Left hindlimb (tissue), 1 donor: ENCODE measurements around the gene CAMK2N1.
"Not testable (repeated sequence)": the region's sequence is repeated elsewhere in the genome, so short reads cannot be mapped to it uniquely, and the experiment has no call there.

Experiments
- DNase-seq: peaks from one replicate; pipeline ENCODE4 v3.0.0-alpha.2; 2018

The CAMK2N1 gene

DNA sequence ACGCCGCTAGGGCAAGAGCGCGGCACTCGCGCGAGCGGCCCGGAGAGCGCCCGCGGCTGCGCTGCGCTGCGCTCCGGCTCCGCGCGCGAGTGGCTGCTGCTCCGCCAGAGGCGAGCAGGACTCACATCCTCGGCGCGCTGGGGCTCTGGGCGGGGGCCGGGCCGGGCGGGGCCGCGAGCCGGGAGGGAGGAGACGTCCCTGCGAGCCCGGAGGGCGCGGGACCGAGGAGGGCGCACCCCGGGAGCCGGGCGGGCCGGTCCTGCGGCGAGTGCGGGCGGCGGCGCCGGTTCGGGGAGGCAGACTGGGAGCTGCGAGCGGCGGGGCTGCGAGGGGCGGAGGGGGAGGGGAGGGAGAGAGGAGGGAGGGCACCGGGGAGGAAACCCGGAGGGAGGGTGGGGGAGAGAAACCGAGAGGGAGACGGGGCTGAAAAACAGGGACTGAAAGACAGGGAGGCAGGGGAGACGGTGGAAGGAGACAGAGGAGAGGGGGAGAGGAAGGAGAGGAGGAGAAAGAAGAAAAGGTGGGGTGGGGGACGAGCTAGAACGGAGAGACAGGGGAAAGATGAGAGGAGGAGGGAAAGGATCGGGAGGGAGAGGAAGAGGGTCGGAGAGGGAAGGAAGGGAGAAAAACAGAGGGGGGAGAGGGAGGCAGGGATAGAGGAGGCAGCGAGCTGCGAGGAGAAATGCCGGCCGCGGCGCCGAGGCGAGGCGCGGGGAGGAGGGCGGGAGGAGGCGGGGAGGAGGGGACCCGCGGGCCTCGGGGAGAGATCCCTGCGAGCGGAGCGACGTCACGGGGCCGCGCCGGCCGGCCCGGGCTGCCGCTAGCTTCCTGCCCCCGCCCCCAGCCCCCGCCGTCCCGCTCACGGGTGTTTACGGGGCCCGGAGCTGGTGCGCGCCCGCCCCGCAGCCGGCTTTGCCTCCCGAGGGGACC lies at the start of gene CAMK2N1:
TSS of gene CAMK2N1 (minus strand) at position 684 of the 930 bp plus-strand sequence. CDS start 831 bp downstream, outside the sequence.
- DNase-seq: peak; percentile 64

DNA sequence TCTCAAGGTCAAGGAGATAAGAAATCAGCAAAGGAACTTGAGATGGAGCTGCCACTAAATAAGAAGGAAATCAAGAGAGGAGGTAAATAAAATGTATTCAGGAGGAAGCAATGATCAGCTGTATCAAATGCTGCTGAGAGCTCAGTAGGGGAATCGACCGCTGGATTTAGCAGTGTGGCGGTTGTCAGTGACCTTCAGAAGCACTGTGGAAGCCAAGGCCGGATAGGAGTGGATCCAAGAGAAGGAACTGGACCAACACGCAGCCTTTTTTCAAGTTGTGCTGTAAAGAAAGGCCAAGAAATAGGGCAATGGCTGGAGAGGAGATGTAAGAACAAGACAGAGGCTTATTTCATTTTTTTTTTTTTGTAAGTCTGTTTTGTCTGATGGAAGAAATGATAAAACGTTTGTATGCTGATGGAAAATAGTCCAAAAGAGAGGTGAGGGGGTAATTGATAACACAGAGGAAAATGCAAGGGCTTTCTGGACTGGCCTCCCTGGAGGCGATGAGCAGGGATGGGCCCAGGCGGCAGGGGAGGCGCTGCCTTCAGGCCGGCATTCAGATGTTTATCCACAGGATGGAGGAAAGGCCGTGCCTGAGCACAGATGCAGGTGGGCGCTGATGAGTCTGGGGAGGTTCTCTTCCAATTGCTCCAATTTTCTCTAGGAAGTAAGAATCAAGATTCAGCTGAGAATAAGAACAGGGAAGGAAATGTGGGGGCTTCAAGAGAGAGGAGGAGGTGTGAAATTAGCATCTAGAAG lies 48.8 kb upstream of the CAMK2N1 start:
- no peak for DNase-seq

DNA sequence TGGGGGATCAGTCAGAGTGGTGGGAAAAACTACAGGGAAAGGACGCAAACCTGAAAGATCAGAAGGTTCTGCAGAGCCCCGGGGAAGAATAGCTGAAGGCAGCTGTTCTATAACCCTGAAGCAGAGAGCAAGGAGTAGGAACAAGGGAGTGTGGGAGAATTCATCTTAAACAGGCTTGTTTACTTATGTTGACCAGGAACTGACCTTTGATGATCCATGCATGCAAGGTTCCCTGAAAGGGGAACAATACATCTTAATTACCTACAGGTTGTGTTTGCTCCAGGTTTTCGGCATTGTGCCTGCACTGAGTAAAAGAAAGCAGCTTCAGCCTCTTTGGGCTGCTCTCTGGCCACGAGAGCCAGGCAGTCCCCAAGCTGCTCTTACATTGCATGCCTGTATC lies 47.6 kb upstream of the CAMK2N1 start:
- DNase-seq: no peak

DNA sequence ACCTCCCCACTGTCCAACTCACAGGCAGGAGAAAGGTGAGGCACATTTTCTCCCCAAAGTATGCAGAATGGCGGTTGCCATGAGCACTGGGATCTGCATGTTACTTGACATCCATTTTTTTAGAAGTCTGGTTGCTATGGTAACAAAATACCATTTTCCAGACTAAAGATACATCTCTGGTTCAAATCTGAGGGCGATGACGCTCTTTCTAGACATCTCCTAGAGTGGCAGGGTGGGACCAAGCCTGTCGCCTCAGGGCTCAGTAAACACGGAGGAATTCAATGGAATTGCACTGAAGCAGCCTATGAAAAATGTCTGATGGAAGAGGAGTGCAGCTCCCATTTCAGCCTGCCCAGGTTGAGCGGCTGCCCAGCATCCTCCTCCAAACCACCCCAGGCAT lies 44.9 kb upstream of the CAMK2N1 start:
- no peak for DNase-seq

DNA sequence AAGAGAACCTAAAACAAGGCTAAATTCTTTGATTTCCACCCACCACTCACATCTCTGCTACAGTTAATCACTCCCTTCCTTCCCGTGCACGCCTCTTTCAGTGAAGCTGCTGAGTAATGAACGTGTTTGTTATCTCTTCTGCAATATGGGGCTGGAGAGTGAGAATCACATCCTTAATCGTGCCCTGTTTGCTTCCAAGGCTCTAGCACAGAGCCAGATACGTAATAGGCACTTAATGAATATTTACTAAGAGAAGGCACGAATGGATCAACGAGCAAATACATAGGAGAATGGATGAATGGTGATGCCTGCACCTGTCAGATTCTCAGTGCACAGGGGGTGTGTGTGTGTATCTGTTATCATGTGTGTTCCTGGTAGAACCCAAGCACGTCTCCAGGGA lies 44.3 kb upstream of the CAMK2N1 start:
- DNase-seq: no peak

DNA sequence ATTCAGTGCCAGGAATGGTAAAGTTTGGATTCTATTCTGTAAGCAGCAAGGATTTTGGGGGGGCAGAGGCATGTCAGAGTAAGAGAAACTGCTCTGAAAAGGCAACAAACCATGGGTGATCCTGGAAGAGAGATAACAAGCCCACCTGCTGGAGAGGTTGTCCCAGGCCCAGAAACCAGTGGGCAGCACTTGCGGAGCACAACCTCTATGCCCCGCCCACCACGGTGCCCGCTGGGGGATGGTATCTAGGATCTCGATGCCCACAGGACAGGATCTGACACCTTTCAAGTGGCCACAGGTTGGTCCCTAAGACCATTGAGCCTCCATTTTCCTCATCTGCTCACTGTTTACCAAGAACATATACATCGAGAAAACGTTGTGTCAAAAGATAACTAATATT lies 42.2 kb upstream of the CAMK2N1 start:
- DNase-seq: no peak

DNA sequence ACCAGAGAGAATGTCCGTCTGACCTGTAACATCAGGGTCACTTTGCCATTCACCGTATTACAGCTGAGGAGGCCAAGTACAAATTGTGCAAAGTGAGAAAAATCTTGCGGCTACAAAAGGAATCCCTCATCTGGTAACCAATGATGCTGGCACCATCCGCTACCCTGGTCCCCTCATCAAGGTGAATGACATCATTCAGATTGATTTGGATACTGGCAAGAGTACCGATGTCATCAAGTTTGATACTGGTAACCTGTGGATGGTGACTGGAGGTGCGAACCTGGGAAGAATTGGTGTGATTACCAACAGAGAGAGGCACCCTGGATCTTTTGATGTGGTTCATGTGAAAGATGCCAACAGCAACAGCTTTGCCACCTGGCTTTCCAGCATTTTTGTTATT lies 40.3 kb upstream of the CAMK2N1 start:
- DNase-seq: no peak

GRCh38 chr1:20521960-20522861 lies 36.2 kb upstream of the CAMK2N1 start:
- DNase-seq: peak; percentile 72

DNA sequence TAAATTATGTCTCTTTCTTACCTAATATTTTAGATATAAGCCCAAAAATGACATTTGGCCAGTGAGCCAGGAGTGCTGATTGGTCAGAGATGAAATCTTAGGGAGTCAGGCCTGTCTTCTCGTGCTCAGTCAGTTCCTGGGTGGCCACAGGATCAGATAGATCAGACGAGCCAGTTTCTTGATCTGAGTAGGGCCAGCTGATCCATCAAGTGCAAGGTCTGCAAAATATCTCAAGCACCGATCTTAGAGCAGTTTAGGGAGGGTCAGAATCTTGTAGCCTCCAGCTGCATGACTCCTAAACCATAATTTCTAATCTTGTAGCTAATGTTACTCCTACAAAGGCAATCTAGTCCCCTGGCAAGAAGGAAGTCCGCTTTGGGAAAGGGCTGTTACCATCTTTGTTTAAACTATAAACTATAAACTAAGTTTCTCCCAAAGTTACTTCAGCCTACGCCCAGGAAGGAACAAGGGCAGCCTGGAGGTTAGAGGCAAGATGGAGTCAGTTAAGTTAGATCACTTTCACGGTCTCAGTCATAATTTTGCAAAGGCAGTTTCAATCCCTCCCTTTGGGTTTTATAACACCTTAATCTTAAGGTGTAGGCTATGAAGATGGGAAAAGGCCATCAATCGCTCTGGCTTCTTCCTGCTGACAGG lies 33.7 kb upstream of the CAMK2N1 start:
- DNase-seq: not testable (repeated sequence)

DNA sequence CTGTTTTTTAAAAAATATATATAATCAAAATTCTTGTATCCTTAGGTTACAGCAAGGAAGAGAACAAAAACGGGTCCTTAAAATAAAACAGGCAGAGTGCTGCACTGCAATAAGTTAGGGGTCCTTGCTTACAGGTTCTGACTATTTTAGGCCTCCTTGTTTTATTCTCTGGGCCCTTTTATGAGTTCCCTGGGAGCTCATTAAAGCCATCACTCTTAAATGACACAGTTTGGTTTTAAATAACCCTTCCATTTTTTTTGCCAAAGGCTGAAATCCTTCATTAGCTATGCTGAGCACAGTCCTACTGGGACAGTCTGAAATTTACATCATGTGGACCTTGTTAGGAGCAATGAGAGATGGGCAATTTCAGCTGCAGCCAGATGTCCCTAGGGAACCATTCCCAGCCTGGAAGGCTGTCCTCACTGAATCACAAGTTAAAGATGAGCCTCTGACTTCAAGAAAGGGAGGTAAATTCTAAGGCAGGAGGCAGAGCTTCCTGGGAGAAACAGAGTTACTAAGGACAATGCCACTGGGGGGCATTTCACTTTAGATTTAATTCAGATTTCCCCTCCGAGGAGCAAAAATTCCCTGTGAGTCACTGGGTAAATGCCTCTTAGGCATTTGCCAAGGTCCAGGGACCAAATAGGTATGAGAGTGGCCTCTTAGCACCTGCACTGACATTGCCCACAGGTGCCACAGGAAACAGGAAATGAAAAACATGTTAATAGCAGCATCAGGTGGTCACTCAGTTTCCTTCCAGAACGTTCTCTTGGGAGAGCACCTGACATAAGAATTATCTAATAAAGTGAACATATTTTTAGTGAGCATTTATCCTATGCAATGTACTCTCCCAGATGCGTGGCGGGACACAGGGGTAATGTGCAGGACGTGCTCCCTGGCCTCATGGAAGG lies 25.8 kb upstream of the CAMK2N1 start:
- no peak for DNase-seq

DNA sequence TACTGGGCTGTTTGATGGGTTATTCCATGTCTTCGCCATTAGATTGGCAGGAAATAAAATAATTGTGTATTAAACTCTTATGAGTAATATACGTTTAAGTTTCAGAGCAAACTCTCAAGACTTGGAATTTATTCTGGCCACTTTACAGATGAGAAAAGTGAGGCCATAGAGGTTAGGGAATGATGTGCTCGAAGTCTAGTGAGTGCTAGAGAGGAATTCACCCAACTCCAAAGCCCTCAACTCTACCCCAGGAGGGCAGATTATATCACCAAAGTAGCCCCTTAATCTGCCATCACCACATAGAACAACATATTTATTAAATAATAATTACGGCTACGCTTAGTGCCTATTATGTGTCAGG lies 22.4 kb upstream of the CAMK2N1 start:
- no peak for DNase-seq

DNA sequence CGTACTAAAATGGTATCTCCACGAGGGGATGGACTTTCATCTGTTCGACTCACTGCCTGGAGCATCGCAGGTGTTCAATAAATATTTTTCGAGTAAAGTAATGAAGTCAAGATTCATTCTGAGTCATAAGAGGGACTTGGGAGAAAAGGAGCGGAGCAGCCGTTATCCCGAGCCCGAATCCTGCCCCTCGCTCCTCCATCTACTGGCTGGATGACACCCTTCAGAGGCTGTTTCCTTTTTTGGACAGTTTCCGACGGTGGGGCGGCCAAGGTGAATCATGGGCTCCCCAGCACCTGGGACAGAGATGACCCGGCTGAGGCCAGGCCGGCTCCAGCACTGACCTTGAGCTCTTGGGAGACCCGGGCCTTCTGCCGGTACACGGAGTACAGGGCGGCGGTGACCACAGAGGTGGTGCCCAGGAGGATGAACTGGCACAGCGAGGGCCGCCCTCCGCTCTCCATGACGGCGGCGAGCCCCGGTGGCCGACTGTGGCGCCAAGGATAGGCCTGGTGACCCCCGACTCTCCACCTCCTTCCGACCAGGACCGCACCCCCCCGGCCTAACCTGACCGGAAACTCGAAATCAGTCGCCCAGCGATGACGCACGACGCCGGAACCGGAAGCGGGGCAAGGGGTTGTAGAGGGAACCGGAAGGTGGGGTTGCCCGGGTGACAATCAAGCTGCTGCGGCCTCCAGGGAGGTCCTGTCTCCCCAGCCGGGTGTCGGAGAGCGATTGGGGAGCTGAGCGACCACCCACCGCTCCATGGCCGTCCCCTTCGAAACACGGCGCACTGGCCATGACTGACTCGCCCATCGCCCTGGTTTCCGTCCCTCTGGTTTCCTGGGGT lies 21.8 kb upstream of the CAMK2N1 start, which contains the start of gene MUL1:
TSS of gene MUL1 (minus strand) at position 588 of the 847 bp plus-strand sequence. CDS start at position 461, 127 bp downstream.
- peak; percentile 97 for DNase-seq

DNA sequence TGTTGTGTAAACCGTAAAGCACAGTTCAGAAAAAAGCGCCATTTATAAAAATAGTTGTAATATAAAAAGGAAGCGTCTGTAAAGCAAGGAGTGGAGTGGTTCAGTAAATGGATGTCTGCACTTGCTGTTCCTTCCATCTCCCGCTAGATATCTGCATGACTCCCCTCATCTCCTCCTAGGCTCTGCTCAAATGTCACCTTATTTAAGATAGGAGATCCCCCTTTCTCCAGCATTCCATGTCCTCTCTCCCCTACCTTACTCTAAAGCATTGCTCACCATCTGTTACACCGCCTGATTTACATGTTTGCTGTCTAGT lies 21.2 kb upstream of the CAMK2N1 start:
- no peak for DNase-seq

DNA sequence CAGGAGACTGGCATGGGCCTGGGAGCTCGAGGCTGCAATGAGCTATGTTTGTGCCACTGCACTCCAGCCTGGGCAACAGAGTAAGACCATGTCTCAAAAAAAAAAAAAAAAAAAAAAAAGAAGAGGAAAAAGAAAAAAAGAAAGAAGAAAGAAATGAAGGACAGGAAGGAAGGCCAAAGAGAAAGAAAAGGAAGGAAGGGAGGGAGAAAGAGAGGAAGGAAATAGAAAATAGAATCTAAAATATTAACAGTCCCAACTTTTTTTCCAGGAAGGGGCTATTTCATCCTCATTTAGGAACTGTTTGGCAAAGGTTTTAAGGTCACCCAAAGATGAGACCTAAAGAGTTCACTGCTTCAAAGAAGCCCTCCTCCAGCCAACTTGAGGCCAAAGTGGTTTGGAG lies 19.5 kb upstream of the CAMK2N1 start:
- no peak for DNase-seq

DNA sequence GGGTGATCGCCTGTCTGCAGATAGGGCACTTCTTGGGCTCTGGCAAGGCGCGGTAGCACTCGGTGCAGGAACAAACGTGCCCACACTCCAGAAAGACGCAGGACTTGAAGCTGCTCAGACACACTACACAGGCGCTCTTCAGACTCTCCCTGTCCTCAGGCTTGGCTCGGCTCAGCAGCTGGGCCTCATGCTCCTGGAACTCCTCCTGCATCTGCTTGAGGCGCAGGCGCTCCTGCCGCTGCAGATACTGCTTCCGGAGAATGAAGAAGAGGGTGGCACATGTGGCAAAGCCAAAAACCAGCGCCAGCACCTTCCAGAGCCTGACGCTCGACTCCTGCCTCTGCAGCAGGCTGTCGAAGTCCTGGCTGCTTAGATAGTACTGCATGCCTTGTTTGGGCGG lies 14.7 kb upstream of the CAMK2N1 start:
- no peak for DNase-seq

DNA sequence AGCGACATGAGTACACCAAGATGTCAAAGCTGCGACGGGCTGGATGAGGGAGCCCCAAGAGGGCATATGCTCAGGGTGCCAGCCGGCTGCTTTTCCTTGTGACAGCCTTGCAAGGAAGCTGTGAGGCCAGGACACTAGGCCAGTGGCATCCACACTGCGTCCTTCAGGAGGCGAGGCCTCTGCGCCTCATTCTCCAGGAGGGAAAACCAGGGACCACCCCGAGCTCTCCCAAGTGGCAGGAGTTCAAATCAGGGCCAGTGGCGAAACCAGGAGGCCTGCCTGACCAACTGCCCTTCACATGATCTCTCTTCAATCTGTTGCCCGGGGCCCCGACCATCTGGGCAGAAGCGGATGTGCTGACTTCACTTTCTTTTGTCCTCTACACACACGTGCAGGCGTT lies 13.7 kb upstream of the CAMK2N1 start:
- DNase-seq: no peak

GRCh38 chr1:20499105-20499504 lies 13.1 kb upstream of the CAMK2N1 start:
- DNase-seq: no peak

GRCh38 chr1:20498116-20498515 lies 12.1 kb upstream of the CAMK2N1 start:
- DNase-seq: no peak

DNA sequence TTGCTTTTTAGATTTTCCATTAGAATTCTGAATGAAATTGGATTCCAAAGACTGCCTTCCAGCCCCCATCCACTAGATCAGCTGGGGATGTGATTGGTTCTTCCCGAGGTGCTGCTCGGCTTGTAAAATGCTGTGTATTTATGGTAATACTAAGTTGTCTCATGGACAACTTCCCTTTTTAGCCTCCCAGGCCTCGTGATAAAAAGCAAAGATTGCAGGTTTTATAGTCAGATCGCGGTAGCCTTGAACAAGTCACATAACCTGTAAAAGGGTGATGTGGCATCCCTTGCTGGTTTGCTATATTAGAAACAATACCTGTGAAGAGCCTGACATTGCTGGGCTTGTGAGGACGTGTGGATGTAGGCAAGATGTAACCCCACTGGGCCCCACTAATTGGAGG lies 11.5 kb upstream of the CAMK2N1 start:
- DNase-seq: no peak

DNA sequence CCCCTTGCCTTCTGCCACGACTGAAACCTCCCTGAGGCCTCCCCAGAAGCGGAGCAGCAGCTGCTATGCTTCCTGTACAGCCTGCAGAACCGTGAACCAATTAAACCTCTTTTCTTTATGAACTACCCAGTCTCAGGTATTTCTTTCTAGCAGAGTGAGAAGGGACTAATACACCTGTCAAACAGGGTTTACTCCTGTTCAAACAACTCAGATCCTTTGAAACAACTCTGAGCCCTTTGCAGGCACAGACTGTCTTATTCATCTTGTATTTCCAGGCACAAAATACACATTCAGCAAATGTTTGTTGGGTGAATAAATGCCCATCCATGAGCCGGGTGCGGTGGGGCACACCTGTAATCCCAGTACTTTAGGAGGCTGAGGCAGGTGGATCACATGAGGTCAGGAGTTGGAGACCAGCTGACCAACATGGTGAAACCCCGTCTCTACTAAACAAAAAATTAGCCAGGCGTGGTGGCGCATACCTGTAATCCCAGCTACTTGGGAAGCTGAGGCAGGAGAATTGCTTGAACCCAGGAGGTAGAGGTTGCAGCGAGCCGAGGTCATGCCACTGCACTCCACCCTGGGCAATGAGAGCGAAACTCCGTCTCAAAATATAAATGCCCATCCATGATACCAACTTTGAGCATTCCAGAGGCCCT lies 10.8 kb upstream of the CAMK2N1 start:
- DNase-seq: not testable (repeated sequence)
